ENCODE results near the gene SOCS2.

SOCS2 gene

DNA sequence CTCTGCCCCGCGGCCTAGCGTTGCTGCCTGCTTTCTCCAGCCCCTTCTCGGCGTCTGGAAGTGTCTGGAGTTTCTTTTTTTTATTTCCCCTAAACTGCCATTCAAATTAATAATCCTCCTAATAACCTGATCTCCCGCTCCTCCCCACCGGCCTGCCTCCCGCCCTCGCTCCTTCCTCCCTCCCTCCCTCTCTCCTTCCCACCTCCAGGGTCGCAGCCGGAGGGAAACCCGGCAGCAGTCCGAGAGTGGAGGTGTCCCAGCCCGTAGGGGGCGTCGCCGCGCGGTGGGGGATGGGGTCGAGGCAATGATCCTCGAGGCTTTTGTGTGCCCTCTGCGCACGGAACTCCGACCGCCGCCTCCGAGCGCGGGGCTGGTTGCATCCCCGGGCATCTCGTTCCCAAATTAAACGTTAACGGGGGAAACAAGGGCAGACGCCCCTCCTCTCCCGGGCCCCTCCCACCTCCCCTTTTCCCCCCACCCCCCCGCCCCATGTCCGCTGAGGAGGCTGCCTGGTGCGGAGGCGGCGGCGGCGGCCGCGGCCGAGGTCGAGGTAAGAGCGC, 1.0 kb upstream of the SOCS2 start:
- DNase-seq (ENCODE audit: low spot score): peak; percentile 73
- TF ChIP-seq, protein P1, sequence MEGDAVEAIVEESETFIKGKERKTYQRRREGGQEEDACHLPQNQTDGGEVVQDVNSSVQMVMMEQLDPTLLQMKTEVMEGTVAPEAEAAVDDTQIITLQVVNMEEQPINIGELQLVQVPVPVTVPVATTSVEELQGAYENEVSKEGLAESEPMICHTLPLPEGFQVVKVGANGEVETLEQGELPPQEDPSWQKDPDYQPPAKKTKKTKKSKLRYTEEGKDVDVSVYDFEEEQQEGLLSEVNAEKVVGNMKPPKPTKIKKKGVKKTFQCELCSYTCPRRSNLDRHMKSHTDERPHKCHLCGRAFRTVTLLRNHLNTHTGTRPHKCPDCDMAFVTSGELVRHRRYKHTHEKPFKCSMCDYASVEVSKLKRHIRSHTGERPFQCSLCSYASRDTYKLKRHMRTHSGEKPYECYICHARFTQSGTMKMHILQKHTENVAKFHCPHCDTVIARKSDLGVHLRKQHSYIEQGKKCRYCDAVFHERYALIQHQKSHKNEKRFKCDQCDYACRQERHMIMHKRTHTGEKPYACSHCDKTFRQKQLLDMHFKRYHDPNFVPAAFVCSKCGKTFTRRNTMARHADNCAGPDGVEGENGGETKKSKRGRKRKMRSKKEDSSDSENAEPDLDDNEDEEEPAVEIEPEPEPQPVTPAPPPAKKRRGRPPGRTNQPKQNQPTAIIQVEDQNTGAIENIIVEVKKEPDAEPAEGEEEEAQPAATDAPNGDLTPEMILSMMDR (IDR thresholded peaks at IDR 0.05; ENCODE audit: borderline replicate concordance, control extremely low read depth, extremely low read depth, insufficient read depth, missing control alignments): peak; percentile 38
- in situ Hi-C loops (cut with MboI; ENCODE audit: low sequenced_read_pairs, unreplicated experiment): loop anchor here (25.0 kb wide), 1 partner anchor 416 kb away; no protein-coding TSS in a partner anchor

DNA sequence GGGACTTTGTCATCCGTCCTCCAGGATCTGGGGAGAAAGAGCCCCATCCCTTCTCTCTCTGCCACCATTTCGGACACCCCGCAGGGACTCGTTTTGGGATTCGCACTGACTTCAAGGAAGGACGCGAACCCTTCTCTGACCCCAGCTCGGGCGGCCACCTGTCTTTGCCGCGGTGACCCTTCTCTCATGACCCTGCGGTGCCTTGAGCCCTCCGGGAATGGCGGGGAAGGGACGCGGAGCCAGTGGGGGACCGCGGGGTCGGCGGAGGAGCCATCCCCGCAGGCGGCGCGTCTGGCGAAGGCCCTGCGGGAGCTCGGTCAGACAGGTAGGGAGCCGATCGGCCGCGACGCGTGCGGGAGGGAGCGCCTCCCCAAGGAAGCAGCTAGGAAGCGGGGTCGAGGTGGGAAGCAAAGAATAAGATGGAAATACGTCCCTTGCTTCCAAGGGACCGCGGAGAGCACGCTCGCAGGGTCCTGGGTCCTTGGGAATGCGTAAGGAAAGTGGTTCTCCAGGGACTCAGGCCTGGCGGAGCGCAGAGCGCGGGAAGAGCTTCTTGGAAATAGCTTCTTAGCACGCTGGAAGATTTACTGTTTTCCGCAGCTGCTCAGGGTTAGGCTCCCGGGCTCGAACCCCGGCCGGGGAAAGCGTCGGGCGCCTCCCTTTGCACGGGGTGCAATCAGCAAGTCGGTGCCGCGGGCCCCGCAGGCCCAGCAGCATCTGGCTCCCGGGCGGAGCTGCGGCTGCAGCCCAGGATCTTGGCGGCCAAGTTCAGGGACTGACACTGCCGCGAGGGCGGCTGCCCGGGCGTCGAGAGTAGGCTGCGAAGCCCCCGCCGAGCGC, 457 bp downstream of the SOCS2 start:
- in situ Hi-C loops (cut with MboI; ENCODE audit: low sequenced_read_pairs, unreplicated experiment): loop anchor here (25.0 kb wide), 1 partner anchor 414 kb away; no protein-coding TSS in a partner anchor
- TF ChIP-seq, protein P1 (IDR thresholded peaks at IDR 0.05; ENCODE audit: borderline replicate concordance, control extremely low read depth, extremely low read depth, insufficient read depth, missing control alignments): no peak
- peak; percentile 43 for DNase-seq (ENCODE audit: low spot score)

DNA sequence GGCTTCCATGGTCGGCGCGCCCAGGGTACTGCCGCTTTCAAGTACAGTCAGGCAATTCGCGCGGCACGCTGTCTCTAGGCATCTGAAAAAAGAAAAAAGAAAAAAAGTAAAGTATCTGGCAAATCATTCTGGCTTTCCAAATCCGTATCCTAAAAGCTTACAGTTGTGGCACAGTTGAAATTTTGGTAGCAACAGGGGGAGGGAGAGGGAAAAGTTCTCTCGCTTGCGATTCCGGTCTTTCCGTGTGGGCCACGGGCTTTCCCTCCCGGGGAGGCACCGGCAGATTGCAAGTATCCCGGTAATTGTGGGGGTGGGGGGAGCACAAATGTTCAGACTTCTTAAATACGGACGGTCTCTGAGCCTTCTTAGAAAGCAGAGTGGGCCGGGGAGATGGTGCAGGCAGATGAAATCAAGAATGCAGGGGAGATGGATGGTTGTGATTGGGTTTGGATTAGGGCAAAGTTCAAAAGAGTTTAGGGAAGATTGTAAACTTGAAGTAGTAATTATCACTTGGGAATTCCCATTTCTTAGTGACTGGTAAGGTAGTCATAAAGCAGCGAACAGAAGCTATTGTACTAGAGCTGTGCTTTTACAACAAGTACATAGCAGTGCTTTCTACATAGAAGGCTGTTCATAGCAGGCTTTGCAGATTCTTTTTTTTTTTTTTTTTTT, 1.2 kb downstream of the SOCS2 start:
- DNase-seq (ENCODE audit: low spot score): peak; percentile 23
- TF ChIP-seq, protein P1 (IDR thresholded peaks at IDR 0.05; ENCODE audit: borderline replicate concordance, control extremely low read depth, extremely low read depth, insufficient read depth, missing control alignments): no peak
- in situ Hi-C loops (cut with MboI; ENCODE audit: low sequenced_read_pairs, unreplicated experiment): loop anchor here (25.0 kb wide), 1 partner anchor 414 kb away; no protein-coding TSS in a partner anchor

DNA sequence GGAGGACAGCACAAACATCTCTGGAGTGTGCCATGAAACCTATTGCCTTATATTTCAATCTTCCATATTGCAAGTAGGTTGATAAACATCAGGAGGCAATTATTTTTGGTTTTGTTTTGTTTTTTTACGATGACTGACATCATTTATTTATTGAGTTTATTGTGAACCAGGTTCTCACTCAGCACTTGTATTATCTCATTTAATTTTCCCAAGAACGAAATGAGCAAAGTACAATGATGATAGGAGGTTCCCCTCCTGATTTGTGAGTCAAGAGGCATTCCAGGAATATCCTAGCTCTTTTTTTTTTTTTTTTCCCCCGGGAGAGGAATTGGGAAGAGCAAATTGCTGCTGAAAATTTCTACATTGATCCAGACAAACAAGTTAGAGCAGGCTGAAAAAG, 4.7 kb downstream of the SOCS2 start:
- no peak for DNase-seq (ENCODE audit: low spot score)
- in situ Hi-C loops (cut with MboI; ENCODE audit: low sequenced_read_pairs, unreplicated experiment): no loop called here
- TF ChIP-seq, protein P1 (IDR thresholded peaks at IDR 0.05; ENCODE audit: borderline replicate concordance, control extremely low read depth, extremely low read depth, insufficient read depth, missing control alignments): no peak

DNA sequence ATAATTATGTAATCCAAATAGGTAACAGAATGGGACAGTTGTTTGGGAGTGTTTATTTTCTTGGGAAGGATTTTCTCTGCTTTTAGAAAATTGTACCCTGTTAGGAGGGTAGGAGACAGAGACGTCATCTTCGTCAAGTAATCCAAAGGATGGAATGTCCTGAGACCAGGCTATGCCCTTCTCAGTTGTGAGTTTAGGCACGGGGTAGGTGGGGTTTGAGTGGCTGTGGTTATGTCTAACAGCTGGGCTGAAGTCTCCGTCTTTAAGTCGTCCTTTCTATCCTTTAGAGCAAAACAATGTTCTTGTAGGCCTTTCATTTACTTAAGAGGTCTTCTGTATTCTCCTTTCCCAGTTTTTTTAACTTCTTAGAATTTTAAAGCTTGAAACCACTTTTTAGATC, 5.7 kb downstream of the SOCS2 start:
- no peak for DNase-seq (ENCODE audit: low spot score)
- TF ChIP-seq, protein P1 (IDR thresholded peaks at IDR 0.05; ENCODE audit: borderline replicate concordance, control extremely low read depth, extremely low read depth, insufficient read depth, missing control alignments): no peak
- in situ Hi-C loops (cut with MboI; ENCODE audit: low sequenced_read_pairs, unreplicated experiment): no loop called here

DNA sequence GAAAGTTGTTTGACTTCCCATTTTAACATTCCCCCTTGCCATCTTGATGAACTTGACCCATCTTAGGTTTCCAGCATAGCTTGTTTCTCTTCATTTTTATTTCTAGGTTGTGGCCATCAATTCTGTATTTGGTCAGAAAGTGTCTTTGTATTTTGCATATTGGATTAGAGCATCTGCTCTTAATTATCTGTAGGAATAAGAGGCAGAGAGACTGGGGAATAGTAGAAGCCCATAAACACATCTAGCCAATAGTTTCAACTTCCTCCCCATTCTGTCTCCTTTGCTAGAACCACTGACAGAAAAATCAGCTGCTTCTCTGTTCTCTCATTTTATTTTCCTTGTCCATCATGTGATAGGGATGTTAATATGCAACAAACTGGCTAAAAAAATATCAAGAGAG, 8.2 kb downstream of the SOCS2 start:
- in situ Hi-C loops (cut with MboI; ENCODE audit: low sequenced_read_pairs, unreplicated experiment): no loop called here
- TF ChIP-seq, protein P1 (IDR thresholded peaks at IDR 0.05; ENCODE audit: borderline replicate concordance, control extremely low read depth, extremely low read depth, insufficient read depth, missing control alignments): no peak
- no peak for DNase-seq (ENCODE audit: low spot score)

Measured in GM13976 (cell line).